HepG2 (cell line): Measurements from ENCODE around the gene SLC25A23. TPM values are rescaled to one million over a fixed set of nuclear protein-coding genes. Genes with fewer than 3 reads are reported as not detected.

ENCODE experiments used
- ATAC-seq: fragments of 200-7000 bp; cut with Tn5 transposase; 3 replicates; pipeline ENCODE4 v1.9.1; 2020; ENCODE audit warnings: mild to moderate bottlenecking, moderate library complexity
- BruUV-seq: library from RNA; stranded (reverse); fragments of 400-500 nt; replicated peaks from 2 replicates; lab custom pipeline; 2021; lab: Mats Ljungman, UMichigan
- CTCF ChIA-PET: fragments of 300-600 bp; formaldehyde crosslinking; extraction: SDS; loops from one replicate; lab custom pipeline; 2021; ENCODE audit warnings: low total read pairs, inconsistent platforms, low intra/inter-chr PET ratio; lab: Yijun Ruan, JAX
- POLR2A ChIA-PET: fragments of 350-600 bp; sonication (Branson Sonifier 250); formaldehyde crosslinking; loops from one replicate; lab custom pipeline; 2020; ENCODE audit warnings: antibody characterized with exemption, inconsistent platforms; lab: Yijun Ruan, JAX
- DNase-seq: peaks from one replicate; pipeline ENCODE4 v3.0.0-alpha.2; 2015; ENCODE audit warnings: low spot score
- FAIRE-seq: peaks from 3 replicates; lab custom pipeline; 2011; peaks lifted over from hg19 to GRCh38; lab: Jason Lieb, UNC
- H2AFZ ChIP-seq: one replicate; pipeline ENCODE4 v1.6.1; 2011; ENCODE audit warnings: low read length, inconsistent platforms
- H3K27ac ChIP-seq: fragments of 300-600 bp; 3 replicates; pipeline ENCODE4 v1.8.0; 2011; ENCODE audit warnings: mixed run types, mild to moderate bottlenecking, mixed read lengths, low read length, inconsistent platforms; ENCODE audit not compliant: insufficient read depth; ENCODE audit errors: extremely low read length
- H3K27me3 ChIP-seq, 2 experiments: fragments of 200-600 bp in 1 of 2; 2 replicates in 1 of 2; 3 replicates in 1 of 2; pipeline versions ENCODE4 v1.6.0 to v1.8.0; 2011; ENCODE audit warnings: low read length in 2 of 2, mild to moderate bottlenecking in 2 of 2, moderate library complexity in 2 of 2, inconsistent platforms in 1 of 2; ENCODE audit not compliant: insufficient read depth in 2 of 2, control insufficient read depth in 1 of 2
- H3K36me3 ChIP-seq, 2 experiments: fragments of 200-600 bp in 1 of 2; replicated peaks in 1 of 2; 2 replicates in 1 of 2; 3 replicates in 1 of 2; pipeline versions ENCODE4 v1.5.1 to v1.8.0; 2011; ENCODE audit warnings: low read length in 2 of 2, inconsistent platforms in 1 of 2; ENCODE audit not compliant: insufficient read depth in 2 of 2, control insufficient read depth in 1 of 2
- H3K4me1 ChIP-seq: 2 replicates; pipeline ENCODE4 v1.5.1; 2012; ENCODE audit warnings: low read length, inconsistent platforms; ENCODE audit not compliant: insufficient read depth
- H3K4me2 ChIP-seq: 2 replicates; pipeline ENCODE4 v1.6.0; 2011; ENCODE audit warnings: low read depth, low read length, inconsistent platforms
- H3K4me3 ChIP-seq, 3 experiments: fragments of 200-600 bp in 1 of 3; sonication (generic), shearing (Covaris generic) in 1 of 3; replicated peaks in 1 of 3; 2 replicates each; pipeline ENCODE4 v1.5.1; 2011 to 2016; ENCODE audit warnings: low read length in 3 of 3, inconsistent platforms in 2 of 3, low read depth in 2 of 3, mild to moderate bottlenecking in 2 of 3, control low read depth in 1 of 3, mixed read lengths in 1 of 3; ENCODE audit not compliant: insufficient read depth in 1 of 3
- H3K79me2 ChIP-seq: one replicate; pipeline ENCODE4 v1.6.1; 2011; ENCODE audit warnings: low read length, inconsistent platforms; ENCODE audit not compliant: insufficient read depth
- H3K9ac ChIP-seq: 2 replicates; pipeline ENCODE4 v1.6.0; 2011; ENCODE audit warnings: mild to moderate bottlenecking, low read depth, low read length, inconsistent platforms; ENCODE audit not compliant: insufficient read depth
- H3K9me3 ChIP-seq: 2 replicates; pipeline ENCODE4 v1.5.1; 2012; ENCODE audit warnings: mild to moderate bottlenecking, low read length
- H4K20me1 ChIP-seq: 2 replicates; pipeline ENCODE4 v1.6.0; 2011; ENCODE audit warnings: inconsistent platforms, mild to moderate bottlenecking, low read length, moderate library complexity; ENCODE audit not compliant: insufficient read depth
- FOSL1 ChIP-seq: sonication (generic); formaldehyde crosslinking; IDR thresholded peaks from 2 replicates; pipeline ENCODE4 v1.9.0; 2021; ENCODE audit warnings: missing genetic modification reagents, borderline replicate concordance
- SATB2 ChIP-seq: sonication (generic); formaldehyde crosslinking; IDR thresholded peaks from 2 replicates; pipeline ENCODE4 v1.5.0; 2020; ENCODE audit warnings: missing genetic modification reagents
- TGIF2 ChIP-seq: IDR thresholded peaks from 2 replicates; pipeline ENCODE4 v1.6.1; 2016; ENCODE audit warnings: control low read depth, missing compliant biosample characterization
- YY1 ChIP-seq: IDR thresholded peaks from 2 replicates; pipeline ENCODE4 v1.6.1; 2011; ENCODE audit warnings: low read length, low read depth, moderate library complexity, mild to moderate bottlenecking; ENCODE audit not compliant: insufficient read depth, insufficient replicate concordance
- ZNF274 ChIP-seq: sonication (generic); formaldehyde crosslinking; IDR thresholded peaks from 2 replicates; pipeline ENCODE4 v1.5.1; 2020; ENCODE audit warnings: mild to moderate bottlenecking, missing genetic modification reagents
- ZNF329 ChIP-seq: sonication (generic); formaldehyde crosslinking; IDR thresholded peaks from 2 replicates; pipeline ENCODE4 v1.9.0; 2021; ENCODE audit warnings: low read depth, mild to moderate bottlenecking, missing genetic modification reagents
- WGBS: methylation state at CpG from one replicate; pipeline ENCODE4 v1.1.6; 2017; ENCODE audit warnings: low lambda C conversion rate; 5-methylcytosine and 5-hydroxymethylcytosine counted together
- in situ Hi-C: cut with HindIII; loops from 2 replicates; pipeline ENCODE4 v1.10.0; 2017; ENCODE audit warnings: low pct_unique_long_range_greater_than_20kb; ENCODE audit not compliant: extremely low pct_ligation_motif_present
- intact Hi-C: fragments of 100-400 bp; cut with micrococcal nuclease; formaldehyde crosslinking; loops from one replicate; pipeline ENCODE4 v1.10.0; 2022; ENCODE audit not compliant: unreplicated experiment
- polyA plus RNA-seq, 8 experiments: library from polyadenylated mRNA; depleted of rRNA in 3 of 8; stranded (reverse) in 7 of 8; unstranded in 1 of 8; fragments of >200 nt; fragmentation: Illumina TruSeq in 4 of 8; extraction: Trizol in 4 of 8; gene quantifications; 2 replicates each; pipeline versions ENCODE4 v1.2.1 to v1.2.3, GENCODE V29; 2011 to 2016; ENCODE audit warnings: low read depth in 4 of 8, missing spikeins in 1 of 8, mixed read lengths in 1 of 8; ENCODE audit not compliant: insufficient read depth in 1 of 8
- total RNA-seq, 5 experiments: library from RNA; depleted of rRNA; stranded (reverse); fragments of >200 nt; fragmentation: Illumina TruSeq; extraction: Trizol; gene quantifications; 2 replicates each; pipeline ENCODE4 v1.2.3, GENCODE V29; 2016; ENCODE audit warnings: low read depth in 1 of 5
- TF ChIP-seq, protein P1 (sequence below): sonication (generic); formaldehyde crosslinking; IDR thresholded peaks from 2 replicates; pipeline ENCODE4 v1.8.1; 2022; ENCODE audit warnings: low read depth, mild to moderate bottlenecking, missing genetic modification reagents
- TF ChIP-seq, protein P2 (sequence below): sonication (generic); formaldehyde crosslinking; IDR thresholded peaks from 2 replicates; pipeline ENCODE4 v1.5.0; 2020; ENCODE audit warnings: missing genetic modification reagents

The SLC25A23 gene
- total and polyA plus RNA-seq, 2 of the 13 experiments (the other 11 are each of a cell fraction or from before 2014, with no cell fraction given) = 12.4 to 15.2 TPM

DNA sequence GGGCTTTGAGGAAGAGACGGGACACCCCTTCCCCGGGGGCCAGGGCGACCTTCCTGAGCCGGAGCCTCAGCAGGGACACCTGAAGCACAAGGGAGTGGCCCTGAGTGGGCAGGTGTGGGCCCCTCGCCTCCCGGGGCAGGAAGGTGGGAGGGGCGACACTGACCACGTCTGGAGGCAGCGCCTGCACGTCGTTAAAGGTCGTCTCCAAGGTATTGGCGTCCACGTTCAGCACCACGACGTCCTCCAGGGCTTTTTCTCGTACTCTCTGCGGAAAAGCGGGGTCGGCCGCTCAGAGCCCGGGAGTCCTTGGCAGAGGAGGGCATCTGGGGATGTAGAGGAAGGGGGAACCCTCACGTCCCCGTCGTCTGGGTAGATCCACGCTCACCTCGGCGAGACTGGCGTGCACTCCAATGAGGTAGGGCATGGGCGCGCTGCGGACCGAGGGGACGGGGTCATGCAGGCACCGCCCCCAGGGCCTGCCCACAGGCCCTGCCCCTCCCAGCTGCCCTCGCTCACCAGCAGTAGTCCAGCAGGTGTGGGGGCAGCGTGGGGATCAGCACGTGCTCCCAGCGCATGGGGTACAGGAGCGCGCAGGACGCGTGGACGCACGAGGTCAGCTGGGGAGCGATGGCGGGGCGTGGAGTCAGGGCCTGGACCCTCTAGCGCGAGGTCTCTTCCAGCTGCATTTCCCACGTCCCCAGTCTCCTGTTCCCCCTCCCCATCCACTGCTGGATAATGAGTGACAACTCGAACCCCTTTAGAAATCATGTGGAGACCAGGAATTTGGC is 15.9 kb upstream of the SLC25A23 start:
- FAIRE-seq (no peak), DNase-seq (no peak), ATAC-seq (no peak)
- 86% methylated on average over 41 of the region's 52 CpGs for WGBS
- Histone ChIP-seq H3K4me1 (peaks cover 22% of the 10 kb centered on the region; the same call in 1 of the 2 replicates), H2AFZ (no peak overlapping the region), H3K4me2 (peak overlapping the region; percentile 66), H4K20me1 (no peaks in the 10 kb centered on the region), H3K9ac (no peak overlapping the region), H3K79me2 (no peaks in the 10 kb centered on the region), H3K9me3 (no peaks in the 10 kb centered on the region), H3K27ac (no peak overlapping the region), H3K4me3 (peak overlapping the region in 1 of 3 experiments; percentile 52; a peak in 1 of 6 replicates), H3K27me3 (peaks cover 2 to 16% of the 10 kb centered on the region in 2 experiments; a peak in 3 of 5 replicates), H3K36me3 (no peaks in the 10 kb centered on the region)
- in situ Hi-C loops (no loop called here), intact Hi-C loops (no loop called here)
- BruUV-seq = no TSS peak
- TF ChIP-seq YY1 = no peak
- TF ChIP-seq, protein P1, sequence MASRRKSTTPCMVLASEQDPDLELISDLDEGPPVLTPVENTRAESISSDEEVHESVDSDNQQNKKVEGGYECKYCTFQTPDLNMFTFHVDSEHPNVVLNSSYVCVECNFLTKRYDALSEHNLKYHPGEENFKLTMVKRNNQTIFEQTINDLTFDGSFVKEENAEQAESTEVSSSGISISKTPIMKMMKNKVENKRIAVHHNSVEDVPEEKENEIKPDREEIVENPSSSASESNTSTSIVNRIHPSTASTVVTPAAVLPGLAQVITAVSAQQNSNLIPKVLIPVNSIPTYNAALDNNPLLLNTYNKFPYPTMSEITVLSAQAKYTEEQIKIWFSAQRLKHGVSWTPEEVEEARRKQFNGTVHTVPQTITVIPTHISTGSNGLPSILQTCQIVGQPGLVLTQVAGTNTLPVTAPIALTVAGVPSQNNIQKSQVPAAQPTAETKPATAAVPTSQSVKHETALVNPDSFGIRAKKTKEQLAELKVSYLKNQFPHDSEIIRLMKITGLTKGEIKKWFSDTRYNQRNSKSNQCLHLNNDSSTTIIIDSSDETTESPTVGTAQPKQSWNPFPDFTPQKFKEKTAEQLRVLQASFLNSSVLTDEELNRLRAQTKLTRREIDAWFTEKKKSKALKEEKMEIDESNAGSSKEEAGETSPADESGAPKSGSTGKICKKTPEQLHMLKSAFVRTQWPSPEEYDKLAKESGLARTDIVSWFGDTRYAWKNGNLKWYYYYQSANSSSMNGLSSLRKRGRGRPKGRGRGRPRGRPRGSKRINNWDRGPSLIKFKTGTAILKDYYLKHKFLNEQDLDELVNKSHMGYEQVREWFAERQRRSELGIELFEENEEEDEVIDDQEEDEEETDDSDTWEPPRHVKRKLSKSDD (CRISPR knock-in tag) = 0 out of 2 replicates have a peak, but pooled peaks have one; percentile 37
- TF ChIP-seq ZNF274 = no peak
- TF ChIP-seq SATB2 = no peak
- TF ChIP-seq, protein P2, sequence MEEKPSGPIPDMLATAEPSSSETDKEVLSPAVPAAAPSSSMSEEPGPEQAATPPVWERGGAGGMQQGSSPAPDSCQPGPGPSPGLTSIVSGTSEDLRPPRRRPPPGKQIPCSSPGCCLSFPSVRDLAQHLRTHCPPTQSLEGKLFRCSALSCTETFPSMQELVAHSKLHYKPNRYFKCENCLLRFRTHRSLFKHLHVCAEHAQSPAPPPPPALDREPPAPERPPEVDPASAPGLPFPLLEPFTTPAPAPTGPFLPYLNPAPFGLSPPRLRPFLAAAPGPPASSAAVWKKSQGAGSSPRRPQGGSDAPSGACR (CRISPR knock-in tag) = no peak
- TF ChIP-seq TGIF2 (CRISPR knock-in tag) = no peak
- no peak for TF ChIP-seq FOSL1 (CRISPR knock-in tag)
- TF ChIP-seq ZNF329 (CRISPR knock-in tag) = 0 out of 2 replicates have a peak, but pooled peaks have one; percentile 33
- CTCF ChIA-PET = no interaction called here
- POLR2A ChIA-PET = interaction anchor here (1.3 to 1.4 kb wide), 4 partner anchors 10 to 594 kb away, joined by 3 to 13 read pairs (median 4); partner anchors contain the start of genes CRB3 and SLC25A23
